ENCODE measurements around the gene CDK11B.
"Not testable (repeated sequence)": the region's sequence is repeated elsewhere in the genome, so short reads cannot be mapped to it uniquely, and the experiment has no call there.

Gene CDK11B

DNA sequence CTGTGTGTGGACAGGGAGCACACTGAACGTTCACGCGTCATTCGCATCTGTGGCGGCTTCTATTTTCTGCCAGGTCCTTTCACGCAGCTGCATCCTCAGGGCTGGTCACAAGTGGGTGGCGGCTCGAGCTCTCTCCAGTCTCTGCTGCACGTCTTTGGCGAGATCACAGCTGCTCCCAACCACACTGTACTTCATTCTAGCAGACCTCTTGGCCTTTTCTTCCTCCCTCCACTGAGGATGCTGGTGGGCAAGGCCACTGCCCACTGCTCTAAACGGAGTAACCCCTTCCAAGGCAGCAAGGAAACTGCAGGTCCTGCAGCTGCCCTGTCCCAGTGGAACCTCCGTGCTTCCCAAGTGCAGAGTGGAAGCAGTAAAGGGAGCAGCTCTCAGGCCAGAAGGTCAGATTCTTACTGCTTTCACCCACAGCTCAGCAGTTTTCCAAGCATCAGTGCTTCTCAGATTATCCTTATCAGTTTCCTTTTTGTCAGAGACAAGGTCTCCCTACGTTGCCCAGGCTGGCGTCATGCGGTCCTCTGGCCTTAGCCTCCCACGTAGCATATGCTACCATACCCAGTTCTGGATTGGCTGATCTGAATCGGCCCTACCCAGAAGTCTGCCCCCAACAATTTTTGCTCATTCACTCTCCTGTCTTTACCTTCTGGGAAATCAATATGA lies 11.1 kb downstream of the CDK11B start:
- DNase-seq, result not testable (repeated sequence)

DNA sequence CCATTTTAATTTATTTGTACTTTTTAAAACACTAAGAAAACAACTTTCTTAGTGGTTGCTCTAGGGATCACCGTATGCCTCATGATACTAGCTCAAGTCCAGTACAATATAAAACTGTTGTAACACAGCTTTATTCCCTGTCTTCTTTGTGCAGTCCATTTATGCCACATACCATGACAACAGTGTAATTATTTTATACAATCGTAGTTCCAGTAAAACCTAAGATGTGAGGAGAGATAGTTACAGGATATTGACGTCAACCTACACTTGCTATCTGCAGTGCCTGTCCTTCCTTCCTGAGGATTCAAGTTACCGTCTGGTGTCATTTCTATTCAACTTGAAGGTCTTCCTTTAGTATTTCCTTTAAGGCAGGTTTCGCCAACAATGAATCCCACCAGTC lies 12.5 kb downstream of the CDK11B start:
- DNase-seq, result not testable (repeated sequence)

DNA sequence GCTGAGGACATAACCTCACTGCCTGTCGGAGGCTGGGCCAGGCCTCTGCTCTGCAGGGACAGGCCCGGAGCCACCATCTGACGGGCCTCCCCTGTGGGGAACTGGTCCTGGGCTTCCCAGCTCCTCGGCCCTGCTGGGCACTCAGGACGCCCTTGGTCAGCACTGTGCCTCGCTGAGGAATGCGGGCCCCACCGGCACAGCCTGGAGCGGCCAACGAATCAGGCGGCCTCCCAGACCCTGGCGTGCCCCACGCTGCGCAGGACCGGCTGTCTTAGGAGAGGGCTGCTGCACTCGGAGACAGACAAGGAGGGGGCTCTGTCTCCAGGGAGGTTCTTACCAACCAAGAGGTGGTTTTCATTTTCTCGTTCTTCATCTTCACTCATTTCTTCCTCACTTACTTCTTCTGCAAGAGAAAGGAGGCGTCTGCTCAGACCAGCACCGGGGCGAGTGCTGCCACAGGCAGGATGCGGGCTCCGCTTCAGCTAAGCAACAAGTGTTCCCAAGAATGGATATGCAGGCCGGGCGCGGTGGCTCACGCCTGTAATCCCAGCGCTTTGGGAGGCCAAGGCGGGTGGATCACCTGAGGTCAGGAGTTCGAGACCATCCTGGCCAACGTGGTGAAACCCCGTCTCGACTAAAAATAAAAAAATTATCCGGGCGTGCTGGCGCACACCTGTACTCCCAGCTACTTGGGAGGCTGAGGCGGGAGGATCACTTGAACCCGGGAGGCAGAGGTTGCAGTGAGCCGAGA lies 17.9 kb downstream of the CDK11B start:
- DNase-seq, result not testable (repeated sequence)

DNA sequence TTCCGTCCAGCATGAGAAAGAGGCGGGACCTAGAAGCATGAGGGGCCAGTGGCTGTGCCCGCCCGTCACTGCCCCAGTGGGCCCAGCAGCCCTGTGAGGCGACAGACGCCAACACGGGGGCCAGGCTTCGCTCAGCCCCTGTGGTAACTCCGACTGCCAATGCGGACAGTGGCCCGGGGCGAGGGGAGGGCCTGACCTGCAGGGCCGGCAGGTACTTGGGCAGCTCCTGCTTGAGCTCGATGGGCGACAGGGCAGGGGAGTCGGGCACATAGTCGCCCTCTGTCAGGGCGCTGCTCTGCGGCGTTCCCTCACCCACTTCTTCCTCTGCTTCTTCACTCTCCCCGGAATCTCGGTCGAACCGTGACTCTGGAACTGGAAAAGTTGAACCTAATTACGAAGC lies 18.7 kb downstream of the CDK11B start:
- DNase-seq, result not testable (repeated sequence)

DNA sequence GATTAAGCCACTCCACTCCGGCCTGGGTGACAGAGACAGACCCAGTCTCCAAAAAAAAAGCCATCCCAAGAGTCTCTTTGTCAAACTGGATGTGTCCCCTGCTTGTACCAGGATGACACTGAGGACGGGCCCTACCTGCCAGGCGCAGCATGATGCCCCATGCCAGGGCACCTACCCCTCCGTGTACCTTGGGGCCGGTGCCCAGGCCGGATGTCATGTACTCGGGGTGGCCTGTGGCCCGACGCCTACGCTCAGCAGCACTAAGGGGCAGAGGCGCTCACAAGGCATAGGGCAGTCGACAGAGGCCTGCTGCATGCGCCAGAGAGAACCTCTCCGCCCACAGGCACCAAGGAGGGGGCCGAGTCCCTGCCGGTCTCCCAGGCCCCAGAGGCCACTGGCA lies 19.4 kb downstream of the CDK11B start:
- DNase-seq, result not testable (repeated sequence)

DNA sequence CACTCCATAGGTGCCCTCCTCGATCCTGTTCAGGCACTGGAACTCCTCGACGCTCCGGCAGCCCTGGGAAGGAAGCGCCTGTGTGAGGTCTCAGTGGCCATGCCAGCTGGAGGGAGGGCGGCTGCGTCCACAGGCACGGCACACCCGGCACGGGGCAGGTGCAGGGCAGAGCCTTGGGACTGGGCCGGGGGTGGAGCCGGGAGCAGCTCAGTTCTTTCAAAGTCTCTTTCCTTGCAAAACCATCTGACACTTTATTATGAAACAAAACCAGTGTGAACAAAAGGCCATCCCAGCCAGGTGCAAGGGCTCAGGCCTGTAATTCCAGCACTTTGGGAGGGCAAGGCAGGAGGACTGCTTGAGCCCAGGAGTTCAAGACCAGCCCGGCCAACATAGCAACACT lies 20.3 kb downstream of the CDK11B start:
- DNase-seq, result not testable (repeated sequence)

DNA sequence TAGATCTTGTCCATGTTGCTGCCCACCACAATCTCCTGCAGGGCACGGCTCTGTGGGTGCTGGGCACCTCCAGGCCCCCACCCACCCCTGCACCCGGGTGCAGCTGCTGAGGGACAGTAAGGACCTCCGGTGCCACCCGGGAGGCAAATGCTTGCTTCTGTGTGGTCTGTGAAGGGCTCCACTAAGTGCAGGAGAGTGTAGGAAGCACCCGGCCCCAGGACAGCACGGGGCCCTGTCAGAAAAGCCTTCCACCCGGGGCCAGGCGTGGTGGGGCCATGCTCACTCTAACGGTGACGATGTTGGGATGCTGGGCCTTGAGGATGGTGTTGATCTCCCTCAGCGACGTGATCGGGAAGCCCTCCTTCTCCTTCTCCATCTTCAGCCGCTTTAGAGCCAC lies 21.3 kb downstream of the CDK11B start:
- DNase-seq, result not testable (repeated sequence)

DNA sequence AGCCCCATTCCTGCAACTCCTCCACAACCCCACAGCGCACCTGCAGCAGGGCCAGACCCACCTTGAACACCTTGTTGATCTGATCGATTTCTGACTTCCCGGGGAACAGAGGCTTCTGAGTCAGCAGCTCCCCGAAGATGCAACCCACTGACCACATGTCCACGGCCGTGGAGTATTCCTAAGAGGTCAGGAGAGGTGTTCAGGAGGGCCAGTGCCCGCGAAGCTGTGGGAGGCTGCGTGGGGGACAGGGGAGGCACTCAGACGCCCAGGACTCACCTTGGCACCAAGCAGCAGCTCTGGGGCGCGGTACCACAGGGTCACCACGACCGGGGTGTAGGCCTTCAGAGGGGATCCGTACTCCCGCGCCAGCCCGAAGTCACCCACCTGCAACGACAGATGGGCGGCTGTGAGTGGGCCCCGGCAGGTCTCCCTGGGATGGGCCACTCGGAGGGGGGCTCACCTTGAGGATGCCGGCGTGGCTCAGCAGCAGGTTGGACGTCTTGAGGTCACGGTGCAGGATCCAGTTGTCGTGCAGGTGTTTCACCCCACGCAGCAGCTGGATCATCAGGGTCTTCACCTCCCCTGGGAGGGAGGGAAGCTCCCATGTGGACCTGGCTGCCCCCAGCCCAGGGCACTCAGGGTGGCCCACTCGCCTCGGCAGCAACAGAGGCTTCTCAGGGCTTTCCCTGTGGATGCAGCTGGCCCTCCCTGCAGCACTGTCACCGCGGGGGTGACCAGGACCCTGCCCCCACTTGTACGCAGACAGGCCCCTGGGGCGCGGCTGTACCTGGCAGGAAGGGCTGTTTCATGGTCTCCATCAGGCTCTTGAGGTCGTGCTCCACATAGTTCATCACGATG lies 22.0 kb downstream of the CDK11B start:
- not testable (repeated sequence) for DNase-seq

DNA sequence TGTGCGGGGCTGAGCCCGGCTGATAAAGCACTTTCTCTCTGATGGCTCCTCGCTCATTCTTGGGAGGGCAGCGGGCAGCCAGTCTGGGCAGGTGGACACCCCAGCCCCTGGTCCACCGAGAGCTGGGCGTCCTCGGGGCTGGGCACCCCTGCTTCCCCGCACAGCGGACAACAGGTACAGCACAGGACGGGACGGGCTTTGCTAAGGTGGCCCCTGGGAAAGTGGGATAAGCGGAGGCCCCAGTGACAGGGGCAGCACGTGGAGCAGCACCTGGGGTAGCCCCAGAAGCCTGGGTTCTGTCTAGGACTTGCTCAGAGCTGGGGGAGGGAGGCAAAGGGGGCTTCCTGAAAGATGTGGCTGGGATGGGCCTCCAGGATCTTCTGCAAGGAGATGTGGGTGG lies 24.2 kb downstream of the CDK11B start:
- not testable (repeated sequence) for DNase-seq

DNA sequence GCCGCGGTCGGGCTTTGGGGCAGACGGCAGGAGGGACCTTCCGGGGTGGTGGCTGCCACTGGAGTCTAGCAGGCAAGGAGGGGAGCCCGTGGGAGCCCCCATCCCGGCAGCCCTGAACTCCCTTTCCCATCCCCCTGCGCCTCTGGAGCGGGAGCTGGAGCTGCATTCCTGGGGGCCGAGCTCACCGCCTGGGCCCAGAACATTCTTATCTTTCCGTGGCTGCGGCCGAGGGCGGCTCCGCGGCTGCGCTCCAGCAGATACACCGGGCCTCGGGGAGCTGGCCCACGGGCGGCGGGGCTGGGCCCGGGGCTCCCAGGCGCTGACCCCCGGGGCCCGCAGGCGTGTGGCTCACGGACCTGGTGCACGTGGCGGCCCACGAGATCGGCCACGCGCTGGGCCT lies 25.4 kb downstream of the CDK11B start:
- not testable (repeated sequence) for DNase-seq

DNA sequence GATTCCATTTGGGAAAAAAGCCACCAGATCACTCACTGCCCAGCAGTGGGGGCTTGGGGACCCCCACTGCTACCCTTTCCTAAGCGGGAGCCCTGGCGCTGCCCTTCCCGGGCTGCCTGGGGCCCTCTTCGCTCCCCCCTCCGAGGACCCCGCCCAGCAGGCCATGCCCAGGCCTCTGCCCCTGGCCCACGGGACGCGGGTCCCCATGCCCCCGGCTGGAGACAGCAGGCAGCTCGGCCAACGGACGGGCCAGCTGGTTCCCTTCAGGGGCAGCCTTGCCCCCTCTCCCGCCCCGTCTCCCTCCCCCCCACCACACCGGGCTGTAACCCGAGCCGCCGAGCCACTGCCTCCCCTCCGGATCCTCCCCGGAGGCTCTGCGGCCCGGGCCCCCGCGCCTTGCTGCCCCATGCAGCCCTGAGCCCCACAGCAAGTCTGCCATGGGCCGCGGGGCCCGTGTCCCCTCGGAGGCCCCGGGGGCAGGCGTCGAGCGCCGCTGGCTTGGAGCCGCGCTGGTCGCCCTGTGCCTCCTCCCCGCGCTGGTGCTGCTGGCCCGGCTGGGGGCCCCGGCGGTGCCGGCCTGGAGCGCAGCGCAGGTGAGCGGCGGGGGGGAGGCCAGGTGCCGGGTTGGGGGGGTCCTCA lies 26.9 kb downstream of the CDK11B start, which contains the start of gene MMP23B:
Gene MMP23B, plus strand, starts transcription at position 392 of the 639 bp plus-strand sequence. Its CDS starts 46 bp downstream, at position 438.
- no peak for DNase-seq

DNA sequence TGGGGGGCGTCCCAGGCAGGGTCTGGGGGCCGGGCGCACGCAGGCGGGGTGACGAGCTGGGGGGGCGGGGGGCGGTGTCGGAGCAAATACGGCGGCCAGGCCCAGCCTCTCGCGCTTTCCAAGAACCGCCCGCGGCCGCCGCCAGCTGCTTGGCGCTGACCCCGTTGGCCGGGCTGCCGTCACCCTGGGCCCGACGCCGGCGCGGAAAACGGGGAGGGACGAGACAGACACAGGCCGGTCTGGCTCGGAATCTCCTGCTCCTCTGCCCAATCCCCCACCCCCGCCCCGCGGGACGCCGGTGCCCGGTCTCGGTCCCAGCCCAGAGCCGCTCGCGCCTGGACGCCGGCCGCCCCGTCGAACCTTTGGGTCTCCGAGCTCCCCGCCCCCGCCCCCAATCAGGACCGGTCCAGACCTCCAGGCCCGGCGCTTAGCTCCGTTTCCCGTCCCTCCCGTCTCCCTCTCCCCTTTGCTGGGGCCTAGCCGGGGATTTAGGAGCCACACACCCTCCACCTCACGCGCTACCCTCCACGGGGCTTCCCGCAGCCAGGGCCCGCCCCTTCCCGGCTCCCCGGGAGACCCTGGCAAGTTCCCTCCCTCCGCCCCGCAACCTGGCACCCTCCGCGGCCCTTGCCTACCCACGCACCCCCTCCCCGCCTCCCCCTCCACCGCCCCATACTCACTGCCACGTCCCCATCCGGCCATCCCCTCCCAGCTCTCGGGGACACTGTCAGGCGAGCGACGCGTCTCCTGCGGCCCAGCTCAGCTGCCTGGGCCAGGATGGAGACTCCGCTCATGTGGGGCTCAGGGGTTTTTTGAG lies 27.6 kb downstream of the CDK11B start:
- DNase-seq, result no peak

DNA sequence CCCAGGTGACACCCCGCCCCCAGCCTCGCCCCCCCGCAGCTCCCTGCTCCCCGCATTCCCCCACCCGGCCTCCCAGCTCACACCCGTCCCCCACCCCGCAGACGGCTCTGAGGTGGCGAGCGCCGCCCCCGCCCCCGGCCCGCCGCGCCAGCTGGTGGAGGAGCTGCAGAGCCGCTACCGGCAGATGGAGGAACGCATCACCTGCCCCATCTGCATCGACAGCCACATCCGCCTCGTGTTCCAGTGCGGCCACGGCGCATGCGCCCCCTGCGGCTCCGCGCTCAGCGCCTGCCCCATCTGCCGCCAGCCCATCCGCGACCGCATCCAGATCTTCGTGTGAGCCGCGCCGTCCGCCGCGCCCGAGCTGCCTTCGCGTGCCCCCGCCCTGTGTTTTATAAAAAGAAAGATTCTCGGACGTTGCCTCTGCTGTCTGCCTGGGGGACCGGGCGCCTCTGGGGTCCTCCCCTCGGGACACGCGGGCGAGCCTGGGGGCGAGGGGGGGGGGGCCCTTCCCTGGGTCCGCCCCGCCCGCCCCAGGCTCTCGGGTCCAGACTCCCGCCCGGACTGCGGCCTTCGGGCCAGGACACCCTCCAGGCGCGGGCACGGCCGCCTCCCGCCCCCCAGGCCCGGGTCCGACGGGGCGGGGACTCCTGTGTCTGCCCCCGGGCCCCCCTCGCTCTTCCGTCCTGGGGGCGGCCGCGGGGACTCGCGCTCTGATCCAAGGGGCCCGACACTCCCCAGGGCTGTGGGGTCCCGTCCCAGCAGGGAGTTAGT lies 28.4 kb downstream of the CDK11B start:
- peak; percentile 95 for DNase-seq

DNA sequence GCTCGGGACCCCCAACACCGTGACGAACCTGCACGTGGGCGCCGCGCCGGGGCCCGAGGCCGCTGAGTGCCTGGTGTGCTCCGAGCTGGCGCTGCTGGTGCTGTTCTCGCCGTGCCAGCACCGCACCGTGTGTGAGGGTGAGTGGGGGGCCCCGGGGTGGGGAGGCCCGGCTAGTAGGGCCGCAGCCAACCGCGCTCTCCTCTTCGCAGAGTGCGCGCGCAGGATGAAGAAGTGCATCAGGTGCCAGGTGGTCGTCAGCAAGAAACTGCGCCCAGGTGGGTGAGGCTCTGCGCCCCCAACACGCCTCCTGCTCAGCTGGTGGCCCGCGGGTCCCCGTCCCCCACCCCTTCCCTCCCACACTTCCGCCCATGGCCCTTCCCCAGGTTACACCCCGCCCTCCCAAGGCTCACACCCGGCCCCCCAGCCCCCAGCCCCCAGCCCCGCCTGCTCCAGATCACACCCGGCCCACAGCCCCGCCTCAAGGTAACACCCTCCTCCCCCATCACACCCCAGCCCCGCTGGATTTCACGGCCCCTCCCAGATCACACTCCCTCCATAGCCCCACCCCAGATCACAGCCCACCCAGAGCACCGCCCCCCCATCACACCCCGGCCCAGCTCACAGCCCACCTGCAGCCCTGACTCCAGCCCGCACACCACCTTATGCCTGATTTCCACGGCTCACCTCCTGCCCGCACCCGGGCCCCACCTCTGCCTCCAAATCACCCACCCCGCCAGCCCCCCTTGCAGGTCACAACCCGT lies 29.2 kb downstream of the CDK11B start:
- DNase-seq, result peak; percentile 87

DNA sequence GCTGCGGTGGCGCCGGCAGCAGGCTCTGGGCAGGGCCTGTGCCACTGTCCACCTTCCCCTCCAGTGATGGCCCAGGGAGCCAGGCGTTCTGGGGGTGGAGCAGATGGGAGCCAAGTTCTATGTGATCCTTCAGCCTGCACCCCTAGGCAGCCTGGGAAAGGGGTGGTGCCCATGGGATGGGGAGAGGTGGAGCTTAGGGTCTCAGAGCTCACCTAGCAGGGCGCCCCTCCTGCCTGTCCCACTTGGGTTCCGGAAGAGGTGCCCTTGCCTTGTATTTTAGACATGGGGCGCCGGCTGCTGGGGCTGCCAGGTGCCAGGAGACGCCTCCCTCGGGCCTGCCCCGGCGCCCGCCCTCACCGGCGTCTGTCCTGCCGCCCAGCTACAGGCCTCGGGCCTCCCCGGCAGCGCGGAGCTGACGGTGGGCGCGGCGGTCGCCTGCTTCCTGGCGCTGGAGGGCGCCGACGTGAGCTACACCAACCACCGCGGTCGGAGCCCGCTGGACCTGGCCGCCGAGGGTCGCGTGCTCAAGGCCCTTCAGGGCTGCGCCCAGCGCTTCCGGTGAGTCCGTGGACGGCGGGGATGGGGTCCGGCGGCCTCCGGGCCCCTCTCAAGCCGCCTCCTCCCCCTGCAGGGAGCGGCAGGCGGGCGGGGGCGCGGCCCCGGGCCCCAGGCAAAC lies 29.9 kb downstream of the CDK11B start:
- peak; percentile 52 for DNase-seq

DNA sequence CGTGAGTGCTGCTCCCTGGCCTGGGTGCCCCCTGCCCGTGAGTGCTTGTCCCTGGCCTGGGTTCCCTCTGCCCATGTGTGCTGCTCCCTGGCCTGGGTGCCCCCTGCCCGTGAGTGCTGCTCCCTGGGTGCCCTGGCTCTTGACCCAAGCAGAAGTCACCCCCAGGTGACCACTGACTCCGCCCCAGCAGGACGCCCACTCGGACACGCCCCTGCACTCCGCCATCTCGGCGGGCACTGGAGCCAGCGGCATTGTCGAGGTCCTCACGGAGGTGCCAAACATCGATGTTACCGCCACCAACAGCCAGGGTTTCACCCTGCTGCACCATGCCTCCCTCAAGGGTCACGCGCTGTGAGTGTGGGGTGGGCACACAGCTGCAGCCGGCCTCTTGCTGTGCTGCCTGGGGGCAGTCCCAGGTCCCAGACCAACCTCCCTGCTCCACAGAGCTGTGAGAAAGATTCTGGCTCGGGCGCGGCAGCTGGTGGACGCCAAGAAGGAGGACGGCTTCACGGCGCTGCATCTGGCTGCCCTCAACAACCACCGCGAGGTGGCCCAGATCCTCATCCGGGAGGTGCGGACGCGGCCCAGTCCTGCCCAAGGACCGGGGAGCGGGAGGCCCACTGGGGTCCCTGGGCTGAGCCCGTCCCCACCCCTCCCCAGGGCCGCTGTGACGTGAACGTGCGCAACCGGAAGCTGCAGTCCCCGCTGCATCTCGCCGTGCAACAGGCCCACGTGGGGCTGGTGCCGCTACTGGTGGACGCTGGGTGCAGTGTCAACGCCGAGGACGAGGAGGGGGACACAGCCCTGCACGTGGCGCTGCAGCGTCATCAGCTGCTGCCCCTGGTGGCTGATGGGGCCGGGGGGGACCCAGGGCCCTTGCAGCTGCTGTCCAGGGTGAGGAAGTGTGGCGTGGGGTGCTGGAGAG lies 30.7 kb downstream of the CDK11B start:
- no peak for DNase-seq

DNA sequence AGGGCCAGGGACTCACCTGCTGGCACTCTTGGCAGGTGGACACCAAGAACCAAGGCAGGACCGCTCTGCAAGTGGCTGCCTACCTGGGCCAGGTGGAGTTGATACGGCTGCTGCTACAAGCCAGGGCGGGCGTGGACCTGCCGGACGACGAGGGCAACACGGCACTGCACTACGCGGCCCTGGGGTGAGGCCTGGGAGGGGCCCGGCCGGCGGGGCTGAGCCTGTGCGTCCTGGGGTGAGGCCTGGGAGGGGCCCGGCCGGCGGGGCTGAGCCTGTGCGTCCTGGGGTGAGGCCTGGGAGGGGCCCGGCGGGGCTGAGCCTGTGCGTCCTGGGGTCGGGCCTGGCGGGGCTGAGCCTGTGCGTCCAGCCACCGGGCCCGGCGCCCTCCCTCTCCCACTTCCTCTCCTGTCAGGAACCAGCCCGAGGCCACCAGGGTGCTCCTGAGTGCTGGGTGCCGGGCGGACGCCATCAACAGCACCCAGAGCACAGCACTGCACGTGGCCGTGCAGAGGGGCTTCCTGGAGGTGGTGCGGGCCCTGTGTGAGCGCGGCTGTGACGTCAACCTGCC lies 31.5 kb downstream of the CDK11B start:
- DNase-seq, result no peak
